ENCODE measurements around the gene JAM3. TPM values are rescaled to one million over a fixed set of nuclear protein-coding genes. Genes with fewer than 3 reads are reported as not detected.
"Not testable (repeated sequence)": the region's sequence is repeated elsewhere in the genome, so short reads cannot be mapped to it uniquely, and the experiment has no call there.

The JAM3 gene
- total and polyA plus RNA-seq, 2 donors (not counting 1 experiment from before 2014, with no cell fraction given): 44.1 to 85.7 TPM

GRCh38 chr11:134101282-134101681 is 32.4 kb downstream of the JAM3 start:
- Histone ChIP-seq H3K79me2 (ENCODE audit: control insufficient read depth, insufficient read depth, low read length) (no peaks in the 10 kb centered on the region), H4K20me1 (ENCODE audit: control insufficient read depth, extremely low read depth, insufficient read depth, low read length) (no peaks in the 10 kb centered on the region), H3K27ac (ENCODE audit: insufficient read depth, low read length) (no peak overlapping the region), H3K9me3 (ENCODE audit: control insufficient read depth, insufficient read depth, low read depth, low read length) (no peaks in the 10 kb centered on the region), H3K4me3 (replicated peaks in 1 of 4; ENCODE audit: control extremely low read depth in 1 of 4, insufficient read depth in 1 of 4, low read depth in 3 of 4, low read length in 4 of 4) (no peak overlapping the region), H3K36me3 (ENCODE audit: control insufficient read depth, insufficient read depth, low read length) (no peaks in the 10 kb centered on the region), H3K4me1 (ENCODE audit: control insufficient read depth, extremely low read depth, insufficient read depth, low read length) (no peaks in the 10 kb centered on the region), H3K9ac (ENCODE audit: insufficient read depth, low read length) (no peak overlapping the region), H3K27me3 (ENCODE audit: control insufficient read depth, insufficient read depth, low read length) (no peaks in the 10 kb centered on the region), H2AFZ (ENCODE audit: low read length) (no peak overlapping the region), H3K4me2 (ENCODE audit: extremely low read depth, insufficient read depth, low read length) (no peak overlapping the region)
- no peak for TF ChIP-seq EZH2 (IDR thresholded peaks at IDR 0.05; ENCODE audit: low read length, missing control alignments)
- TF ChIP-seq, protein P1, sequence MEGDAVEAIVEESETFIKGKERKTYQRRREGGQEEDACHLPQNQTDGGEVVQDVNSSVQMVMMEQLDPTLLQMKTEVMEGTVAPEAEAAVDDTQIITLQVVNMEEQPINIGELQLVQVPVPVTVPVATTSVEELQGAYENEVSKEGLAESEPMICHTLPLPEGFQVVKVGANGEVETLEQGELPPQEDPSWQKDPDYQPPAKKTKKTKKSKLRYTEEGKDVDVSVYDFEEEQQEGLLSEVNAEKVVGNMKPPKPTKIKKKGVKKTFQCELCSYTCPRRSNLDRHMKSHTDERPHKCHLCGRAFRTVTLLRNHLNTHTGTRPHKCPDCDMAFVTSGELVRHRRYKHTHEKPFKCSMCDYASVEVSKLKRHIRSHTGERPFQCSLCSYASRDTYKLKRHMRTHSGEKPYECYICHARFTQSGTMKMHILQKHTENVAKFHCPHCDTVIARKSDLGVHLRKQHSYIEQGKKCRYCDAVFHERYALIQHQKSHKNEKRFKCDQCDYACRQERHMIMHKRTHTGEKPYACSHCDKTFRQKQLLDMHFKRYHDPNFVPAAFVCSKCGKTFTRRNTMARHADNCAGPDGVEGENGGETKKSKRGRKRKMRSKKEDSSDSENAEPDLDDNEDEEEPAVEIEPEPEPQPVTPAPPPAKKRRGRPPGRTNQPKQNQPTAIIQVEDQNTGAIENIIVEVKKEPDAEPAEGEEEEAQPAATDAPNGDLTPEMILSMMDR (conservative IDR thresholded peaks at IDR 0.05 in 1 of 2, IDR thresholded peaks at IDR 0.05 in 1 of 2; ENCODE audit: low read depth in 1 of 2, low read length in 2 of 2): no peak
- DNase-seq (ENCODE audit: low read depth in 2 of 2): peak; percentile 31 to 52

- H3K27ac ChIP-seq (ENCODE audit: insufficient read depth, low read length): no peak overlapping the region
- no peaks in the 10 kb centered on the region for H3K4me1 ChIP-seq (ENCODE audit: control insufficient read depth, extremely low read depth, insufficient read depth, low read length)
- H3K27me3 ChIP-seq (ENCODE audit: control insufficient read depth, insufficient read depth, low read length): no peaks in the 10 kb centered on the region
- TF ChIP-seq EZH2 (IDR thresholded peaks at IDR 0.05; ENCODE audit: low read length, missing control alignments): no peak
- TF ChIP-seq, protein P1 (conservative IDR thresholded peaks at IDR 0.05 in 1 of 2, IDR thresholded peaks at IDR 0.05 in 1 of 2; ENCODE audit: low read depth in 1 of 2, low read length in 2 of 2): no peak
- H3K9me3 ChIP-seq (ENCODE audit: control insufficient read depth, insufficient read depth, low read depth, low read length): no peaks in the 10 kb centered on the region
- H3K4me3 ChIP-seq (replicated peaks in 1 of 4; ENCODE audit: control extremely low read depth in 1 of 4, insufficient read depth in 1 of 4, low read depth in 3 of 4, low read length in 4 of 4): no peak overlapping the region
- H3K9ac ChIP-seq (ENCODE audit: insufficient read depth, low read length): no peak overlapping the region
- DNase-seq (ENCODE audit: low read depth in 2 of 2): no peak
- H3K79me2 ChIP-seq (ENCODE audit: control insufficient read depth, insufficient read depth, low read length): no peaks in the 10 kb centered on the region
- H3K36me3 ChIP-seq (ENCODE audit: control insufficient read depth, insufficient read depth, low read length): no peaks in the 10 kb centered on the region
- no peak overlapping the region for H3K4me2 ChIP-seq (ENCODE audit: extremely low read depth, insufficient read depth, low read length)
- H2AFZ ChIP-seq (ENCODE audit: low read length): no peak overlapping the region
- no peaks in the 10 kb centered on the region for H4K20me1 ChIP-seq (ENCODE audit: control insufficient read depth, extremely low read depth, insufficient read depth, low read length)
Observed at GRCh38 chr11:134110252-134110815, 41.5 kb downstream of the JAM3 start.

DNA sequence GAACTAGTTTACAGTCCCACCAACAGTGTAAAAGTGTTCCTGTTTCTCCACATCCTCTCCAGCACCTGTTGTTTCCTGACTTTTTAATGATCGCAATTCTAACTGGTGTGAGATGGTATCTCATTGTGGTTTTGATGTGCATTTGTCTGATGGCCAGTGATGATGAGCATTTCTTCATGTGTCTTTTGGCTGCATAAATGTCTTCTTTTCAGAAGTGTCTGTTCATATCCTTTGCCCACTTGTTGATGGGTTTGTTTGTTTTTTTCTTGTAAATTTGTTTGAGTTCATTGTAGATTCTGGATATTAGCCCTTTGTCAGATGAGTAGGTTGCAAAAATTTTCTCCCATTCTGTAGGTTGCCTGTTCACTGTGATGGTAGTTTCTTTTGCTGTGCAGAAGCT is 44.9 kb downstream of the JAM3 start:
- not testable (repeated sequence) for H3K27ac ChIP-seq (ENCODE audit: insufficient read depth, low read length); H3K79me2 ChIP-seq (ENCODE audit: control insufficient read depth, insufficient read depth, low read length); H3K9ac ChIP-seq (ENCODE audit: insufficient read depth, low read length); H3K9me3 ChIP-seq (ENCODE audit: control insufficient read depth, insufficient read depth, low read depth, low read length); DNase-seq (ENCODE audit: low read depth in 2 of 2); H3K4me3 ChIP-seq (replicated peaks in 1 of 4; ENCODE audit: control extremely low read depth in 1 of 4, insufficient read depth in 1 of 4, low read depth in 3 of 4, low read length in 4 of 4); H3K4me2 ChIP-seq (ENCODE audit: extremely low read depth, insufficient read depth, low read length); H3K27me3 ChIP-seq (ENCODE audit: control insufficient read depth, insufficient read depth, low read length); H2AFZ ChIP-seq (ENCODE audit: low read length); H4K20me1 ChIP-seq (ENCODE audit: control insufficient read depth, extremely low read depth, insufficient read depth, low read length); H3K4me1 ChIP-seq (ENCODE audit: control insufficient read depth, extremely low read depth, insufficient read depth, low read length); H3K36me3 ChIP-seq (ENCODE audit: control insufficient read depth, insufficient read depth, low read length)
